Measurements from ENCODE around the gene SRP68. TPM values are rescaled to one million over a fixed set of nuclear protein-coding genes. Genes with fewer than 3 reads are reported as not detected.

Gene SRP68
- polyA plus RNA-seq, 1 experiment, result 70.8 TPM

DNA sequence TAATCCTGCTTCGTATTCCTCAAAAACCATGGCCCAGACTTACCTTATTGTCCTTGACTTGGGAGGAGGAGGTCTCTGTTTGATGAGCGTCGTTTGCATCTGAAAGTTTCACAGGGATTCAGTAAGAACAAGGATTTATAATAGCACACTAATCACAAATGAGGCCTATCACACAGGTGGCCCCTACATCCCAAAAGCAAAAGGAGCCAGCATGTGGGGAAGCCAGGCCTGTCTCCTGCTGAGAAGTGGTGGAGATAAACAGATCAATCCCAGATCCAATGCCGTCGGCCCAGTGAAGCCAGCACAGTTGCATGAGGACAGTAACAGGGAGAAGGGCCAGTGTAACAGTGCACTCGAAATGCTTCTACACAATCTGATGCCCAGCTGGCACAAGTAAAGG lies 31.9 kb downstream of the SRP68 start:
- Histone ChIP-seq H3K36me3 (ENCODE audit: control insufficient read depth, insufficient read depth, low read length) (peaks cover 40% of the 10 kb centered on the region), H3K4me3 (ENCODE audit: low read depth, low read length) (no peak overlapping the region), H3K27me3 (ENCODE audit: control insufficient read depth, insufficient read depth, low read length) (no peaks in the 10 kb centered on the region)
- TF ChIP-seq, protein P1, sequence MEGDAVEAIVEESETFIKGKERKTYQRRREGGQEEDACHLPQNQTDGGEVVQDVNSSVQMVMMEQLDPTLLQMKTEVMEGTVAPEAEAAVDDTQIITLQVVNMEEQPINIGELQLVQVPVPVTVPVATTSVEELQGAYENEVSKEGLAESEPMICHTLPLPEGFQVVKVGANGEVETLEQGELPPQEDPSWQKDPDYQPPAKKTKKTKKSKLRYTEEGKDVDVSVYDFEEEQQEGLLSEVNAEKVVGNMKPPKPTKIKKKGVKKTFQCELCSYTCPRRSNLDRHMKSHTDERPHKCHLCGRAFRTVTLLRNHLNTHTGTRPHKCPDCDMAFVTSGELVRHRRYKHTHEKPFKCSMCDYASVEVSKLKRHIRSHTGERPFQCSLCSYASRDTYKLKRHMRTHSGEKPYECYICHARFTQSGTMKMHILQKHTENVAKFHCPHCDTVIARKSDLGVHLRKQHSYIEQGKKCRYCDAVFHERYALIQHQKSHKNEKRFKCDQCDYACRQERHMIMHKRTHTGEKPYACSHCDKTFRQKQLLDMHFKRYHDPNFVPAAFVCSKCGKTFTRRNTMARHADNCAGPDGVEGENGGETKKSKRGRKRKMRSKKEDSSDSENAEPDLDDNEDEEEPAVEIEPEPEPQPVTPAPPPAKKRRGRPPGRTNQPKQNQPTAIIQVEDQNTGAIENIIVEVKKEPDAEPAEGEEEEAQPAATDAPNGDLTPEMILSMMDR (IDR thresholded peaks at IDR 0.05; ENCODE audit: insufficient read depth, low read depth, low read length), result no peak
- POLR2A ChIA-PET, result interaction anchor here (0.6 to 0.7 kb wide), 2 partner anchors 25 to 249 kb away, joined by 3 read pairs; no protein-coding TSS in a partner anchor
- DNase-seq (ENCODE audit: low read depth), result no peak
- CTCF ChIA-PET, result no interaction called here

GRCh38 chr17:76039121-76039520 lies 33.2 kb downstream of the SRP68 start:
- TF ChIP-seq, protein P1 (IDR thresholded peaks at IDR 0.05; ENCODE audit: insufficient read depth, low read depth, low read length), result no peak
- no peak for DNase-seq (ENCODE audit: low read depth)
- POLR2A ChIA-PET, result no interaction called here
- H3K4me3 ChIP-seq (ENCODE audit: low read depth, low read length), result no peak overlapping the region
- CTCF ChIA-PET, result interaction anchor here (0.6 kb wide), 1 partner anchor 1010 kb away, joined by 3 read pairs; no protein-coding TSS in a partner anchor
- H3K27me3 ChIP-seq (ENCODE audit: control insufficient read depth, insufficient read depth, low read length), result no peaks in the 10 kb centered on the region
- peaks cover 33% of the 10 kb centered on the region for H3K36me3 ChIP-seq (ENCODE audit: control insufficient read depth, insufficient read depth, low read length)

DNA sequence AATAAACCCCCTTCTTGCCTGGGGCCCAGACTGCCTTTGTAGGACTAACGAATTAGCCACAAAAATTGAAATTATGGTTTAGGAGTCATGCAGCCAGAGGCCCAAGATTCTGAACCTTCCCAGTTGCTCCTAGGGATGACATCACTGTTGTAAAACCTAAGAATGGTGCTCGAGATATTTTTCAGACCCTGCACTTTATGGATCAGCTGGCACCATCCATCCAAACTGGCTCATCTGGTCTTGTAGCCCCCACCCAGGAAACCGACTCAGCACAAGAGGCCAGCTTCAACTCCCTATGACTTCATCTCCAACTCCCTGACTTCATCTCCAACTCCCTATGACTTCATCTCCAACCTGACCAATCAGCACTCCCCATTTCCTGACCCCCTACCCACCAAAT lies 34.3 kb downstream of the SRP68 start:
- ChIA-PET POLR2A (no interaction called here), CTCF (no interaction called here)
- H3K36me3 ChIP-seq (ENCODE audit: control insufficient read depth, insufficient read depth, low read length), result peaks cover 25% of the 10 kb centered on the region
- TF ChIP-seq, protein P1 (IDR thresholded peaks at IDR 0.05; ENCODE audit: insufficient read depth, low read depth, low read length), result no peak
- DNase-seq (ENCODE audit: low read depth), result no peak
- no peak overlapping the region for H3K4me3 ChIP-seq (ENCODE audit: low read depth, low read length)
- no peaks in the 10 kb centered on the region for H3K27me3 ChIP-seq (ENCODE audit: control insufficient read depth, insufficient read depth, low read length)

DNA sequence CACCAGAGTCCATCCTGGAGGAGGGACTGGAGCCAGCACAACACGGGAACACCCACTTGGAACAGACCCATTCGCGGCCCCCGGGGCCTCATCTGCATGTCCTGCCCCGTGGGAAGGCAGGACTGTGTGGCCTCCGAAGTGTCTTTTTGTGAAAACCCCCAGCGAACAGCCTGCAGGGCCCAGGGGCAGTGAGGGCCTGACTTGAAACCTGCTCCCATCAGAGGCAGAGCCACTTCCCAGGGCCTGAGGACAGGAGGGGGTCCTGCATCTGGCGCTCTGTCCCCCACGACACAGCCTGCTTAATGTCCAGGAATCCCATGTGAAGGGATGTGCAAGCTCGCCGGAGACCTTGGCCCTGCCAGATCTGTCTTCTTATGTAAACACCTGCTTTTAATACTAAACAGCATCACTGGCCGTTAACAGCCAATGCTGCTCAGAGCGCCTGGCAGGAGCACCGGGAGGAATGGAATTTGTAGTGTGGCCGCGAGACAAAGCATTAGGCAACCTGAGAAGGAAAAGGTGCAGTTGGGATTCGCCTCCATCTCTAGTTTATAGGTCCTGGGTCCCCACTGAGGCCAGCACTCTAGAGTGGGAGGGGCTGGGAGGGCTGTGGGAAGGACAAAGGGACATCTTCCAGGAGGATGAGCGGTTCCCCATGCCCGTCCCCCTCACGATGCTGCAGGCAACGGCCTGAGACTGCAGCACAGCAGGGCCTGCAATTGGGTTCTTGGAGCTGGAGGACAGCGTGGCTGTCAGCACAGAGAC lies 35.6 kb downstream of the SRP68 start:
- DNase-seq (ENCODE audit: low read depth), result no peak
- POLR2A ChIA-PET, result no interaction called here

More for the DNA sequence above, 35.6 kb downstream of the SRP68 start:
- Histone ChIP-seq H3K27me3 (ENCODE audit: control insufficient read depth, insufficient read depth, low read length) (no peaks in the 10 kb centered on the region), H3K36me3 (ENCODE audit: control insufficient read depth, insufficient read depth, low read length) (peaks cover 25% of the 10 kb centered on the region), H3K4me3 (ENCODE audit: low read depth, low read length) (no peak overlapping the region)
- TF ChIP-seq, protein P1 (IDR thresholded peaks at IDR 0.05; ENCODE audit: insufficient read depth, low read depth, low read length), result no peak
- CTCF ChIA-PET, result interaction anchor here (1.6 to 7.8 kb wide), 2 partner anchors 23 to 131 kb away, joined by 3 to 49 read pairs; no protein-coding TSS in a partner anchor

All from BJ (cell line).